ENCODE results near the gene MYH7.
"Not testable (repeated sequence)": the region's sequence is repeated elsewhere in the genome, so short reads cannot be mapped to it uniquely, and the experiment has no call there.

MYH7 gene

DNA sequence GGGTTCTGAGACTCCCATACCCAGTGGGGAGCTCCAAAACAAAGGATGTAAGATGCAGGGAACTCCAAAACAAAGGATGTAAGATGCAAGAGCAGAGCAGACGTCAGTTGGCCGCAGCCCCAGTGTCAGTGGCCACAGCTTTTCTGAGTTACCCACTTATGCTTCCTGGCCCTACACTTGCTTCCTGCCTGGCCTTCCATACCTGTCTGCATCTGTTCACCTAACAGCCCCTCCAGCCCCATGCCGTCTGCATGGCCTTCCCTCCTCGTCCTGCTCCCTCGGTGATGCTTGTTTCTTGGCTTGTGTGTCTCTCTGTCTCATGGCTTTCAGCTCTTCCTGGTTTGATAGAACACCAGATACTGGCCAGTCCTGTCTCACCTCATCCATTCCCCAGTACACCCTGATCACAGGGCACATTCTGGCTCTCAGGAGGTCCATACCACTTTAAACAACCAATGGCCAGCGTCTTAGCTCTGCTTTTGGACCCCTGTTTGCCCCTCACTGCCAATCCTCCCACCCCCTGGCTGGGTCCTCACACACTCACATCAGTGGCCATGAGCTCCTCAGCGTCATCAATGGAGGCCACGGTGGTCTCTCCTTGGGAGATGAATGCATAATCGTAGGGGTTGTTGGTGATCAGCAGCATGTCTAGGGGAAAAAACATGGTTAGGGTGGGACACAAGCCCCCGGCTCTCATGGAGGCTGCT, 5.3 kb downstream of the MYH7 start:
- DNase-seq = no peak

DNA sequence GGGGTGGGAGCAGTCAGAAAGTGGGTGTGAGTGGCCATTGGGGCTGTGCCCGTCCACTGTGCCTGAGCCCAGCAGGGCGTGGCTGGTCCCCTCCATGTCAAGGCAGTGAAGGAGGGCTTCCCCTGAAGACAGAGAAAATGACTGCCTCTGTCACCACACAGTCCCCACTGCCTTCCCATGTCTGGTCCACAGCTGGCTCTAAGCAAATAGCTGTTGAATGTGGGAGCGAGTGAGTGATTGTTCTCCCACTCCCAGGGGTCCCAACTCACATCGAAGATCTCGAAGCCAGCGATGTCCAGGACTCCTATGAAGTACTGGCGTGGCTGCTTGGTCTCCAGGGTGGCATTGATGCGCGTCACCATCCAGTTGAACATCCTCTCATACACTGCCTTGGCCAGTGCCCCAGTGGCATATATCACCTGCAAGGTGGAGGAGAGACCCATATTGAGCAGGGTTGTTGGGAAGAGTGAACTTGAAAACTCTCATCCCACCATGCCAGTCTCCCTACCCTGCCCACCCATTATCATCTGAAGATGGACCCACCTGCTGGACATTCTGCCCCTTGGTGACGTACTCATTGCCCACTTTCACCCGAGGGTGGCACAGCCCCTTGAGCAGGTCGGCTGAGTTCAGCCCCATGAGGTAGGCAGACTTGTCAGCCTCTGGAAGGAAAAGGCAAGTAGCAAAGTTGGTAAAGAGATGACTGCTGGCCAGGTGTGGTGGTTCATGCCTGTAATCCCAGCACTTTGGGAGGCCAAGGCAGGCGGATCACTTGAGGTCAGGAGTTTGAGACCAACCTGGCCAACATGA, 6.6 kb downstream of the MYH7 start:
- DNase-seq = no peak

- DNase-seq = not testable (repeated sequence)
These were observed 9.7 kb downstream of the MYH7 start for GRCh38 chr14:23425798-23426197.

DNA sequence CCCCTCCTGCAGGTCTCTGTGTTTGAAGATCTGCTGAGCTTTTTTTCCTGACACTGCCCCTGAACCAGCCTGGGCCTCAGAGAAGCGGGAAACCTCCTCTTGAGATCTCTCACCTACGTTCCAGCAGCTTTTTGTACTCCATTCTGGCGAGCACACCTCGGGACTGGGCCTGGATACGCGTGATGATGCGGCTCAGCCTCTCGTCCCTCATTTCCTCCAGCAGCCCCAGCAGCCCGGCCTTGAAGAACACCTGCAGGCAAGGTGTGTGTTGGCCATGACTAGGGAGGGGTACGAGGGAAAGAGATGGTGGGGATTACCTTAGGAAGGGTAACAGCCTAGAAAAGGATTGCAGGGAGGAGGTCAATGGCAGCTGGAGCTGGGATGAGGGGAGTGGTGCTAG, 10.3 kb downstream of the MYH7 start:
- no peak for DNase-seq

DNA sequence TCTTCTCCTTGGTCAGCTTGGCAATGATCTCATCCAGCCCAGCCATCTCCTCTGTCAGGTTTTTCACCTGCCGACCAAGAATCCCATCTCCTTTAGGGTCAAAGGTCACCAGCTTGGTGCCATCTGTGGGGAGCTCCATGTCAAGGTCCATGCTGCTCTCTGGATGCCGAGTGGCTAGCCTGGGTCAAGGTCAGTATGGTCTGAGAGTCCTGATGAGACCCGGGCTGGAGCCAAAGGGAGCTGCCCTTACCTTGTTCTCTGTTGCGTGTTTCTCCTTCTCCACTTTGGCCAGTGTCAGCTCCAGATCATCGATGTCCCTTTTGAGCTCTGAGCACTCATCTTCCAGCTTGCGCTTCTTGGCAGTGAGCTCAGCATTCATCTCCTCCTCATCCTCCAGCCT, 11.8 kb downstream of the MYH7 start:
- no peak for DNase-seq

DNA sequence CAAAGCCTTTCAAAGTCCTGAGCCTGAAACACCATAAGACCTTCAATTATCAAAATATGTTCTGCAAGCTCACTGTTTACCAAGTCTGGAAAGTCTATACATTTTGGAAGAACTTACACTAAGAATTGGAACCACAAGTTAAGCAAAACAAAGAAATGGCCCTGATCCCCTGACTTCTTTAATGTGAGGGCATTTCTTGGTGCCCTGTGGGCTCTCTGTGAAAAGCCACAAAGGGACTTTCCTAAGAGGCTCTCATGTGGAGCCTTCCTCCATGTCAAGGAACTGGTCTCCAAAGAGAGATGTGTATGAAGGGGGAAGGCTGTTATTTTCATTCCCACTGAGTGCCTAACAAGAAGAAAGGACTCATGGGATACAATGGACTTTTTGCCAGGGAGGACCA, 13.9 kb downstream of the MYH7 start:
- peak in 1 of 4 experiments; percentile 11 for DNase-seq

DNA sequence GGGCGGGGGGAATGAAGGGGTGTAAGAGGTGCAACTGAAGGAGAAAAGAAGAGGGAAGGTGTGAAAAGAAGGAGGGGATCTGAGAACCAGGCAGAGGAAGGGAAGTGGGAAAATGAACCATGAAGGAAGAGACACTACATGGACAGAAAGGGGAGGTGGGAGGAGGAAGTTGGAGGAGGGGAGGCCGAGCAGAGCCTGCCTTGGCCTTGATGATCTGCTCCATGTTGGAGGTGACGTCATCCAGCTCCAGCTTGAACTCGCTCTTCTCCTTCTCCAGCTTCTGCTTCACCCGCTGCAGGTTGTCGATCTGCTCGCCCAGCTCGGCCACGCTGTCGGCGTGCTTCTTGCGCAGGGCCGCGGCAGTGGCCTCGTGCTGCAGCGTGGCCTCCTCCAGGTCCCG, 15.8 kb downstream of the MYH7 start:
- DNase-seq = not testable (repeated sequence)

DNA sequence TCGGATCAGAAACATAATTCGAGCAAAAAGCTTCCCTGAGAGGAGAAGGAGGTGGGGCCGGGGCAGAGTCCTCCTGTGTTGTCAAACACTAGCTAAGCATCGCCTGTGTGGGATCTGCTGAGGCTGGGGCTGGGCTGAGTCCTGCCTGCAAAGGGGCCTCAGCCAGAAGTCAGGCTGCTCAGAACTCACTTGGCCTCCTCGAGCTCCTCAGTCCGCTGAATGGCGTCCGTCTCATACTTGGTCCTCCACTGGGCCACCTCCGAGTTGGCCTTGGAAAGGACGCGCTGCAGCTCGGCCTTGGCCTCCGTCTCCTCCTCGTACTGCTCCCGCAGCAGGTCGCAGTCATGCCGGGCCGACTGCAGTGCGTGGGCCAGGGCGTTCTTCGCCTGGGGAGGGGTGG, 17.4 kb downstream of the MYH7 start:
- no peak for DNase-seq

DNA sequence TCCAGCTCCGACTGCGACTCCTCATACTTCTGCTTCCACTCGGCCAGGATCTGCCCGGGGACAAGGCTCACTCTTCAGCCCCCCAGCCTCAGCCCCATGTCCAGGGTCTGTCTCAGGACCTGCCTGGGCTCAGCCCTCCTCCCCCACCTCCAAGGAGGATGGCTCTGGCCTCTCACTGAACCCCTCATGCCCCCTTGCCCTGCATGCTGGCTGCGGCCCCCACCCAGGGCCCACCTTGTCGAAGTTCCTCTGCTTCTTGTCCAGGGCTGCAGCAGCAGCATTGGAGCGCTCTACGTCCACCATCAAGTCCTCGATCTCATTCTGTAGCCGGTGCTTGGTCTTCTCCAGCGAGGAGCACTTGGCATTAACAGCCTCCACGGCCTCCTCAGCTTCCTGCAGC, 18.2 kb downstream of the MYH7 start:
- not testable (repeated sequence) for DNase-seq

- no peak for DNase-seq
These were observed 18.7 kb downstream of the MYH7 start for GRCh38 chr14:23416801-23417200.

- no peak for DNase-seq
These were observed 19.4 kb downstream of the MYH7 start for GRCh38 chr14:23415821-23416778.

- DNase-seq = no peak
These were observed 20.3 kb downstream of the MYH7 start for GRCh38 chr14:23414906-23415820.

- no peak for DNase-seq
These were observed 21.2 kb downstream of the MYH7 start for GRCh38 chr14:23414254-23414653.

GRCh38 chr14:23413681-23414080, 21.8 kb downstream of the MYH7 start:
- DNase-seq = no peak

DNA sequence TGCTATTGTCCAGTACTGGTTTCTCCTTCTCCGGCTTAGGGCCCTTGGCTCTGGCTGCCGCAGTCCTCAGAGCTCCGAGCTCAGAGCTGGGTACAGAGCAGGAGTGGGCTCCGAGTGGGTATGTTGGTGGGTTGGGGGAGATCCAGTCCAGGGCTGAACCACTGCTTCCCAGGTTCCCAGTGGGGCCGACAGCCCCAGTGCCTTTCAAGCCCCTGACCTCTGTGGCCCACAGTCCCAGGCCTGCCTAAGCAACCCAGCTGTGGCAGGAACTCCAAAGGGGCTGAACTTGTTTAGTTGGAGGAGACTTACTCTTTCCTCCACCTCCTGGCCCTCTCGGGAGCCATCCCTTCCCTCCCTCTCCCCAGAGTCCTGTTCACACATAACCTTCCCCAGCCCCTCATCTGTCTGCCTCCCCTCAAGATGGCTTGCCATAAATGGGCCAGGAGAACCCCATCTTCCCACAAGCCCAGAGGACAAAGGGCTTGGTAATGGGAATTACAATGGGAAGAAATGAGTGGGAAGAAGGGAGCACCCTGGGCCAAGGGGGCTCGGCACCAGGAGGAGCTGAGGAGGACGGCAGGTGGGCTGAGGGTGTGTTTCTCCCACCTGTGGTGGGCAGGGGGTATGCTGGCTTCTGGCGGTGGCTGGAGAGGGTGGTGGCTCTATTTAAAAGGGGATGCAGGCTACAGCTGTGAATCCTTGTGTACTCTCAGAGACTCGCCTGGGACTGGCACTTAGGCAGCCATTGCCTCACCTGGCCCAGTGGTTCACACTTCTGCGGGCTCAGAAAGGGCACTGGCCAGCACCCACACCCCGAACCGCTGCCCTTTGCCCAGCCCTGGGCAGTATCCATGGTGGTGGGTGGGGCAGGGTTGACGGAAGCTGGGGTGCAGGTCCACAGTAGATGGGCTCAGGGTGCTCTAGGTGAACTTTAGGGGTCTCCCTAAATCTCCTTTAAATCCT, 23.6 kb downstream of the MYH7 start:
- DNase-seq = no peak

- no peak for DNase-seq
These were observed 25.4 kb downstream of the MYH7 start for GRCh38 chr14:23409966-23410635.

DNA sequence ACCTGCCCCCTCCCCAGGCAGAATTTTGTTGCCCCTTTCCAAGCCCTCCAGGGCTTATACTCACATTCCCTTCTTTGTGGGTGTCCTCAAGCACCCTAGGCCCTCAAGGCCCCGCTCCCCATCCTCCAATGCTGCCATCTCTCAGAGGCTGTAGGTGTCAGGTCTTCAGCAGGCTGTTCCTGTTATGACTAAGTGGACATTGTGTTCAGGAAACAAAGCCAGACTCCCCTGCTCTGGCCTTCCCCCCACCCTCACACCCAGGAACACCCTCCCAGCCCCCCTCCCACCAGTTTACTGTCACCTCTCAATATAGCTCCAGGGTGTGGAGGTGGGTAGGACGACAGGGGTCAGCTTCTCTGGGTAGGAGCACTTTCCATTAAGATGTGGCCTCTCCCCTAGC, 26.0 kb downstream of the MYH7 start:
- no peak for DNase-seq

GRCh38 chr14:23408307-23408630, 27.2 kb downstream of the MYH7 start:
- no peak for DNase-seq

GRCh38 chr14:23407516-23408306, 27.7 kb downstream of the MYH7 start, which contains the start of gene MYH6:
Gene MYH6, minus strand, starts transcription at chr14:23408273. Its CDS starts 1,050 bp downstream, at chr14:23407223.
- no peak for DNase-seq

Data from suppressor macrophage (primary cell).